K562 (cell line): Measurements from ENCODE around the gene NTN3.

Experiments
- HNRNPUL1 ChIP-seq: fragments of 200-400 bp; formaldehyde crosslinking; IDR thresholded peaks from 2 replicates; pipeline ENCODE4 v1.6.1; 2017; ENCODE audit warnings: low read length
- RFX5 ChIP-seq: IDR thresholded peaks from 2 replicates; pipeline ENCODE4 v1.6.1; 2011; ENCODE audit warnings: low read depth, mild to moderate bottlenecking, improper control_type of control experiment, low read length
- TEAD4 ChIP-seq, 2 experiments: sonication (generic) in 1 of 2; formaldehyde crosslinking in 1 of 2; IDR thresholded peaks; 2 replicates each; pipeline versions ENCODE4 v1.6.1 to v1.8.0; 2012 to 2022; ENCODE audit warnings: borderline replicate concordance in 1 of 2, inconsistent platforms in 1 of 2, low read length in 1 of 2, mild to moderate bottlenecking in 1 of 2, missing genetic modification reagents in 1 of 2
- ZC3H11A ChIP-seq: IDR thresholded peaks from 2 replicates; pipeline ENCODE4 v1.6.1; 2012; ENCODE audit warnings: low read depth, low read length, improper control_type of control experiment
- ZNF354B ChIP-seq: fragments of 250-450 bp; sonication (Bioruptor Pico); IDR thresholded peaks from 2 replicates; pipeline ENCODE4 v1.4.0; 2020
- TF ChIP-seq, protein P1 (sequence below): sonication (generic); formaldehyde crosslinking; IDR thresholded peaks from 2 replicates; pipeline ENCODE4 v1.5.0; 2020; ENCODE audit warnings: missing genetic modification reagents

DNA sequence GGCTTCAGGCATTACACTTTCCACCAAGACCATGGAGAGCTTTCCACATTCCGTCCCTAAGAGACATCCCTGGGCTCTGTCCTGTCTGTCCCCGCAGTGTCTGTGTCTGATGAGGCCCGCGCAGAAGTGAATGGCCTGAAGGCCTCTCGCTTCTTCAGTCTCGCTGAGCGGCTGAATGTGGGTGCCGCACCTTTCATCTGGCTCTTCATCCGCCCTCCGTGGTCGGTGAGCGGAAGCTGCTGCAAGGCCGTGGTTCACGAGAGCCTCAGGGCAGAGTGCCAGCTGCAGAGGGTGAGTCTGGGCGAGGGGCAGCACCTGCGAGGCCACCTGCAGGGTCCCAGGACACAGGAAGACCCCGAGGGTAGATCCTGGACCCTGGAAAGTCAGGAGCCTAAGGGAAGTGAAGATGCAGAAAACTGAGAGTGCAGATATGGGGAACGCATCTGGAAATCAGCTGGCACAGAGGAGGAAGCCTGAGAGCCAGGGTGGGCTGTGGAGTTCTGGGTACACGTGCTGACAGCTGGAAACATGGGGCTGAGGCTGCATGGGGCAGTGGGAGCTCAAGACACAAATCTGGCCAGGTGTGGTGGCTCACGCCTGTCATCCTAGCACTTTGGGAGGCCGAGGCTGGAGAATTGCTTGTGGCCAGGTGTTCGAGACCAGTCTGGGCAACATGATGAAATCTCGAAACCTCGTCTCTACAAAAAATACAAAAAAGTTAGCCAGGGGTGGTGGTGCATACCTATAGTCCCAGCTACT is 33.9 kb upstream of the NTN3 start:
- TF ChIP-seq ZC3H11A (no peak), RFX5 (no peak), ZNF354B (CRISPR knock-in tag) (no peak), HNRNPUL1 (no peak), TEAD4 (IDR thresholded peaks at IDR 0.05; ENCODE audit: low read length) (no peak), TEAD4 (CRISPR knock-in tag; IDR thresholded peaks at IDR 0.05; ENCODE audit: borderline replicate concordance) (no peak)
- TF ChIP-seq, protein P1, sequence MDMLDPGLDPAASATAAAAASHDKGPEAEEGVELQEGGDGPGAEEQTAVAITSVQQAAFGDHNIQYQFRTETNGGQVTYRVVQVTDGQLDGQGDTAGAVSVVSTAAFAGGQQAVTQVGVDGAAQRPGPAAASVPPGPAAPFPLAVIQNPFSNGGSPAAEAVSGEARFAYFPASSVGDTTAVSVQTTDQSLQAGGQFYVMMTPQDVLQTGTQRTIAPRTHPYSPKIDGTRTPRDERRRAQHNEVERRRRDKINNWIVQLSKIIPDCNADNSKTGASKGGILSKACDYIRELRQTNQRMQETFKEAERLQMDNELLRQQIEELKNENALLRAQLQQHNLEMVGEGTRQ: no peak
